ENCODE measurements around the gene ADGRB3.

ADGRB3 gene

DNA sequence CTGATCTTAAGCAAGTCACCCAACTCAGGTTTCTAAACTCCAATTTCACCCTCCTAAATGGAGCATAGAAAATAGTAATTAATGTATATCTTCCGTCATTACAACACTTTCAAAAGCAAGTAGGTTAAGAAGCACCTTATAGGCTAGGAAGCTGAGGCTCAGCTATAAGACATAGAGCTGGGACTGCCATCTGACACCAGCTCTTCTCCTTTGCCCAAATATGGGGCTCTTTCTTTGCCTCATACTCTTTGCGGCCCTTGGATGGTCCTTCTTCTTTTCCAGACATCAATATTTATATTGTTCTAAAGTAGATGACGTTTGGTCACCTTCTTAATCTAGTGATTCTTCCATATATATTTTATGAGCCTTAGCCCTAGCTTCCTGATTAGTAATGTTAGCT, 748.5 kb downstream of the ADGRB3 start:
- DNase-seq (ENCODE audit: low read depth) = no peak
- no peak for TF ChIP-seq CTCF (IDR thresholded peaks at IDR 0.05; ENCODE audit: low read depth, low read length, missing control alignments)
- no peak overlapping the region for H3K4me3 ChIP-seq (ENCODE audit: low read depth, low read length)

GRCh38 chr6:69386426-69386825, 751.3 kb downstream of the ADGRB3 start:
- DNase-seq (ENCODE audit: low read depth) = no peak
- H3K4me3 ChIP-seq (ENCODE audit: low read depth, low read length) = no peak overlapping the region

GRCh38 chr6:69390125-69390524, 755.0 kb downstream of the ADGRB3 start:
- TF ChIP-seq CTCF (IDR thresholded peaks at IDR 0.05; ENCODE audit: low read depth, low read length, missing control alignments) = no peak
- H3K4me3 ChIP-seq (ENCODE audit: low read depth, low read length) = no peak overlapping the region
- no peak for DNase-seq (ENCODE audit: low read depth)

More at GRCh38 chr6:69386426-69386825, 751.3 kb downstream of the ADGRB3 start:
- TF ChIP-seq CTCF (IDR thresholded peaks at IDR 0.05; ENCODE audit: low read depth, low read length, missing control alignments) = no peak

- H3K4me3 ChIP-seq (ENCODE audit: low read depth, low read length) = no peak overlapping the region
- DNase-seq (ENCODE audit: low read depth) = no peak
- TF ChIP-seq CTCF (IDR thresholded peaks at IDR 0.05; ENCODE audit: low read depth, low read length, missing control alignments) = no peak
Observed at GRCh38 chr6:69391106-69391505, 756.0 kb downstream of the ADGRB3 start.

DNA sequence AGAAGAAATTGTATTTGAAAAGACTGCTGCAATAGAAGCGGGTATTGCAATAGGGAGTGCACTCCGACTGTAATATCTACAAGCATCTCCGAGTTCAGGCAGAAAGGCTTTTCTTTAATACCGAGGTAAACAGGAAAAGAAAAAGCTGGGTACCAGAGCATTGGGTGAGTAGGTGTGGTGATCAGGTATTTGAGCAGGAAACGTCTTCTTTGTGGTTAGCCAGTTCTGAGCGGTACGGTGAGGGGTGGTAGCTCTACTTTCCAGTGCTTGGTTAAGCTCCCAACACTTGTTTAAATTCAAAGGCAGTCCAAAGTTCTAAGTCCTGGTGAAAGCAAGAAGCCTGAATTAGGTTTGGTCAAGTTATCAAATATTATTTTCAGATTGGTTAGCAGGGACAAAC, 757.7 kb downstream of the ADGRB3 start:
- H3K4me3 ChIP-seq (ENCODE audit: low read depth, low read length) = no peak overlapping the region
- DNase-seq (ENCODE audit: low read depth) = no peak
- no peak for TF ChIP-seq CTCF (IDR thresholded peaks at IDR 0.05; ENCODE audit: low read depth, low read length, missing control alignments)

- no peak for DNase-seq (ENCODE audit: low read depth)
- no peak for TF ChIP-seq CTCF (IDR thresholded peaks at IDR 0.05; ENCODE audit: low read depth, low read length, missing control alignments)
- H3K4me3 ChIP-seq (ENCODE audit: low read depth, low read length) = no peak overlapping the region
Observed at GRCh38 chr6:69398311-69398710, 763.2 kb downstream of the ADGRB3 start.

DNA sequence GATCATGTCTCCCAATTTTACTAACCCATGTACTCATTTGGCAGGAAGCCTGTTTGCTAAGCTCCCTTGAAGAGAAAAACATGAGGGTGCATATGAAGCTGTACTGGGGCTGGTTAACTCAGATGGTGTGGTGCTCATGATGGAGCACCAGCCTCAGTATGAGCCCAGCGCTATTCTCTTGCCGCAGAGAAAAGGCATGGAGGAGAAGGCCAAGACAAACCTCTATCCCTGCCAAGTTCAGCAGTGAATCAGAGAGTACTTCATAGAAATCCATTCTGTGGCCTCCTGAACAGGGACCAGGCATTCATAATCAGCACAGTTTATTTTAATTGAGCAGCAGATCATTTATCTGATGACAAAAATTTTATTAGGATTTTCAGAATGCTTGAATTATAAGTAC, 763.6 kb downstream of the ADGRB3 start:
- H3K4me3 ChIP-seq (ENCODE audit: low read depth, low read length) = no peak overlapping the region
- no peak for TF ChIP-seq CTCF (IDR thresholded peaks at IDR 0.05; ENCODE audit: low read depth, low read length, missing control alignments)
- no peak for DNase-seq (ENCODE audit: low read depth)

All from GM12864 (cell line).